COLO829 (cell line): Measurements from ENCODE around the gene CFHR1.

ENCODE experiments used
- DNase-seq: peaks from one replicate; pipeline ENCODE4 v3.0.0; 2012; ENCODE audit warnings: low spot score

CFHR1 gene

DNA sequence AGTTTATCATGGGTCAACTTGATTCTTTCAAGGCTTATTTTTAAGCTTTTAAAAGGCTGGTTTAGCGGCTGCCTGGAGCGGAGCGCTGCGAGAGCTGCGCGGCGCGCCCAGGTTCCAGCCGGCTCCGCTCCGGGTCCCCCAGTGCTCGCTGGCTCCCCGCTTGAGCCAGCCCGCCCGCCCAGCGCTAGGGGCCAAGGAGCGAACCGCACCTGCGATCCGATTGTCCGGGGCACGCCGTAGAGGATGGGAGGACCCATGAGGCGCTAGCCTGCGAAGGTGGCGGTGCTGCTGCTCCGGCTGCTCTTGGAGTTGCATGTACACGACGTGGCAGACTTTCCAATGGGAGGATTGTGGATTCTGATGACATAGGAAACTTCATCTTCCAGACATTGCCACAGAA lies 58.4 kb downstream of the CFHR1 start:
- no peak for DNase-seq
